ENCODE data around the gene PRPF19.

Gene PRPF19

DNA sequence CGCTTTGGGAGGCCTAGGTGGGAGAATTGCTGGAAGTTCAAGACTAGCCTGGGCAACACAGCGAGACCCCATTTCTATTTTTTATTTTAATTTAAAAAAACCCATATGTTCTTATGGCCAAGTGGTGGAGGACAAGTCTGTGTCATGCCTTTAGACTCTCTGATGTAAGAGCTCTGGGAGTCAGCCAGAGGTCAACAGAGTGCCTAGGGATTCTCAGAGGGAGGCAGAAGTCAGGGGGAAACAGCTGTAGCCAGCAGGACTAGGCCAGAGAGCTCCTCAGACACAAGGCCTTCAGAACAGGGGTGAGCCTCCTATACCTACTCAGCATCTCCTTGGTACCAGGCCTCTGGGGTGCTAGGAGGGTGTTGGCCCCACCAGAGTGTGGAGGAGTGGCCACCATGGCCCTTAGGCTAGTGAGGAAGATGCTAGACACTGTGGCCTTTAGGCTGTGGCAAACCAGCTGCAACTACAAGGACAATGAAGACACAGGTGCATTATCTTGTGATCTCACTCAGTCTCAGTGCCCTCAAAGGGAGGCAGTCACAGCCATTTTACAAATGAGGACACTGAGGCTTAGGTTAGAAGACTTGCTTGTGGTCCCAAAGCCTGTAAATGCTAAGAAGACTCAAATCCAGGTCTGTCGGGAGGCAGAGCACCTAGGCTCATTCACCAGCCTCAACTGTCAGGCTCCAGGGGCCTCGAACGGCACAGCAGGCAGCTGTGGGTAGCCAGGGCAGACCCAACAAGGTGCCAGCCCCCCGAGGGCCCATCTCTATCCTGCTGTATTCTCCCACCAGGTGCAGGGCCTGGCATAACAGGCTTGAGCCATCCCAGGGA is 34.0 kb downstream of the PRPF19 start:
- peak in 2 of 3 donors; percentile 12 to 31 for DNase-seq

DNA sequence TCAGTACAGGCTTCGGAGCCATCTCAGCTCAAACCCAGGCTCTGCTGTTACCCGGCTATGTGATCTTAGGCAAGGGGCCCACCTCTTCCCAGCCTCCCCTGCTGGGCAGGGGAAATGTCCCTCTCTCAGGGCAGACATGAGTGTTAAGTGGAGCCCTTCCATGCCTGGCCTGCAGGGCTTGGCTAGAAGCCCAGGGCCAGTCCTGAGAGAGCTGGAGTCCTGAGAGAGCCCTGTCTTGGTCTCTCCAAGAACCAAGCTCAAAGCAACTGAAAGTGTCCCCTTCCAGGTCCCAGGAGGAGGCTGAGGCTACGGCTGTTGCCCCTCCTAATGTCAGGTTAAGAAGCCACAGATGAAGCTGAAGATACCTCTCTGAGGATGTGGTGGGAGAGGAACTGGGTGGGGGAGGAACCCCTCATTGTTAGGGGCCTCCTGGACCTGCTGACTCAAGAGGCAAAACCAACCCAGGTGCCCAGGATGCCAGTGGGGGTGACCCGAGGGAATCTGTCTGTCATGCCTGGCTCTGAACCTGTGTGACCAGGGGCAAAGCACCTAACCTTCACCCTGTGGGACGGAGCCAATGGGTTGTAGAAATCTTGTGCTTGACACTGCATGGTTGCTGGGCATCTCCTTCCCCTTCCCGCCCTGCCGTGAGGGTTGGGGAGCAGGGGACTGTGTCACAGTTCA is 34.9 kb downstream of the PRPF19 start:
- no peak for DNase-seq

DNA sequence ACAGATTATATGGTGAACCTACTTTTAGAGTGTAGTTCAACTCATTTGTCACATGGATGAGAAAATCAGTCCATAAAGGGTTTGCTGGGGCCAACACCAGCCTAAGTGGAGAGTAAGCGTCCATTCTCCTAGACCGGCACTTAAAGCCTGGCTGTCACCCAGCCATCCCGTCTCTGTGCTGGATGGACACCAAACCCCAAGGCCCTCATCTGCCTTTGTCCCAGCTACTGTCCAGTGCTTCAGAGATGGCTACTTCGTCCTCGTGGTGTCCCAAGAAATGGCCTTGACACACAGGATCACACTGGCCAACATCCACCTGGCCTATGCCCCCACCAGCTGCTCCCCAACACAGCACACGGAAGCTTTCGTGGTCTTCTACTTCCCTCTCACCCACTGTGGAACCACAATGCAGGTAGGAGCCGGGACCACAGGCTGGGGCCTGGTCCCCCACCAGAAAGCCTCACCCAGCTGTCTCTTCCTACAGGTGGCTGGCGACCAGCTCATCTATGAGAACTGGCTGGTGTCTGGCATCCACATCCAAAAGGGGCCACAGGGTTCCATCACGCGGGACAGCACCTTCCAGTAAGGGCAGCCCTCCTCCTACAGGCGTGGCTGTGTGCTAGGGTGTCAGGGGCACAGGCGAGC is 35.5 kb downstream of the PRPF19 start:
- DNase-seq, result no peak

DNA sequence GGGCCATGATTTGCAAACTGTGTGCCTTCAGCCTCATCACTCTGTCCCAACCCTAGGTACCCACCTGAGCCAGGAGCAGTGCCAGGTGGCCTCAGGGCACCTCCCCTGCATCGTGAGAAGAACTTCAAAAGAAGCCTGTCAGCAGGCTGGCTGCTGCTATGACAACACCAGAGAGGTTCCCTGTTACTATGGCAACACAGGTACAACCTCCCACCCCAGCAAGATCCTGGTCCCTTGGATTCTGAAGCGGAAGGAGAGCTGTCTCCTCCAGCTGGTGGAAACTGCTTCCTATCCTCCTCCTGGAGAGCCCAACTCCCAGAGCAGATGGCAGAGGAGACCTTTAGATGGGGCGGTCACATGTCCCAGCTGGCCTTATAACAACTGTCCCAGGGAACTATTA is 36.1 kb downstream of the PRPF19 start:
- DNase-seq, result no peak

DNA sequence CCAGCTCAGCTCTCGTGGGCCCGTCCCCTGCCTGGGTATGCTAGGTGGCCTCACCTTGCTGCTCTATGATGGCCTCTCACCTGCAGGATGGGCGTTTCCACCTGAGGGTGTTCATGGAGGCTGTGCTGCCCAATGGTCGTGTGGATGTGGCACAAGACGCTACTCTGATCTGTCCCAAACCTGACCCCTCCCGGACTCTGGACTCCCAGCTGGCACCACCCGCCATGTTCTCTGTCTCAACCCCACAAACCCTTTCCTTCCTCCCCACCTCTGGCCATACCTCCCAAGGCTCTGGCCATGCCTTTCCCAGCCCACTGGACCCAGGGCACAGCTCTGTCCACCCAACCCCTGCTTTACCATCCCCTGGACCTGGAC is 36.9 kb downstream of the PRPF19 start:
- no peak for DNase-seq

DNA sequence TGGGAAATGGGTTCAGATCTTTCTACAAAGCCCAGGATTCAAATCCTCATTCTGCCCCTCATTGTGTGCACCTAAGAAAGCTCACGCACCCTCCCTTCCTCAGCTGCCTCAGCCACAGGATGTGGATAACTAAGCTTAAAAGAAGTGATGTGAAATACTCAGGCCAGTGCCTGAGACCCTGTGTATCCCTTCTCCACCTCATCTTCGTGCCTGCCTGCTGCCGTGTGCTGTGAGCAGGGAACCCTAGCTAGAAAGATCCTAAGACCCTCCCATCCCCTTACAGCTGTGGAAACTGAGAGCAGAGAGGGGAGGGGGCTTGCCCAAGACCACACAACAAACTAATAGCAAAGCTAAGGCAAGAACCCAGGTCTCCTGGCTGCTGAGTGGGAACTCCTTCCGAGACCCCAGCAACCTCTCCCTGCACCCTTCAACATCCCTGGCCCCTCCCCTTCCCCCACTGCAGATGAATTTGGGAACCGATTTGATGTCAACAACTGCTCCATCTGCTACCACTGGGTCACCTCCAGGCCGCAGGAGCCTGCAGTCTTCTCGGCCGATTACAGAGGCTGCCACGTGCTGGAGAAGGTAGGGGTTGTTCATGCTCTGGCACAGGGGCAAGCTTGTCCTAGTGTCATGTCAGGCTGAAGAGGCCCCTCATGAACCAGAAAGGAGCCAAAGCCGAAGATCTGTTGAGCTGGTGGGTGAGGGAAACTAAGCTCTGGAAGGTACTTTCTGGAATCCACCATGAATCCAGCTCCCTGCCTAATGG is 37.5 kb downstream of the PRPF19 start:
- no peak for DNase-seq

DNA sequence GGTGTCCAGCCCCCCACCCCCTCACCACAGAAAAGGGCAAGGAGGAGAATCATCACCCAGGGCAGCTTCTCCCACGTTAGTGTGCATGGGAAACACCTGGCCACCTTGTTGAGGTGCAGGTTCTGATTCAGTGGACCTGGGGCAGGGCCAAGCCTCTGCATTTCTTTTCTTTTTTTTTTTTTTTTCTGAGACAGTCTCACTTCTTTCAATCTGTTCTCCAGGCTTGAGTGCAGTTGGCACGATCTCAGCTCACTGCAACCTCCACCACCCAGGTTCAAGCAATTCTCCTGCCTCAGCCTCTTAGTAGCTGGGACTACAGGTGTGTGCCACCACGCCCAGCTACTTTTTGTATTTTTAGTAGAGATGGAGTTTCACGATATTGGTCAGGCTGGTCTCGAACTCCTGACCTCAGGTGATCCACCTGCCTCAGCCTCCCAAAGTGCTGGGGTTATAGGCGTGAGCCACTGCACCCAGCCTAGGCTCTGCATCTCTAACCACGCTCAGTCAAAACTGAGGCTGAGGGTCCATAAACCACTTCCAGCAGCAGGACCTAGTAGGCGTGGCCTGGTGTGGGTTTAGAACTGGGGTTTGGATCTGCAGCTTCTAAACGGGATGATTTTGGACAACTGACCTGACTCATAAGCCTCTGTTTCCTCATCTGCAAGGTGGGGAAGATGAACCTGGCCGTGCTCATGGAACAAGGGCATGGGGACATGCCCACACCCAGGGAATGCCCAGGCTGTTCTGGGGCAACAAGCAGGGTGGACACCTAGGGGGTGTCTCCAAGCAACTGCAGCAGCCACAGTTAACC is 38.3 kb downstream of the PRPF19 start:
- DNase-seq, result no peak

DNA sequence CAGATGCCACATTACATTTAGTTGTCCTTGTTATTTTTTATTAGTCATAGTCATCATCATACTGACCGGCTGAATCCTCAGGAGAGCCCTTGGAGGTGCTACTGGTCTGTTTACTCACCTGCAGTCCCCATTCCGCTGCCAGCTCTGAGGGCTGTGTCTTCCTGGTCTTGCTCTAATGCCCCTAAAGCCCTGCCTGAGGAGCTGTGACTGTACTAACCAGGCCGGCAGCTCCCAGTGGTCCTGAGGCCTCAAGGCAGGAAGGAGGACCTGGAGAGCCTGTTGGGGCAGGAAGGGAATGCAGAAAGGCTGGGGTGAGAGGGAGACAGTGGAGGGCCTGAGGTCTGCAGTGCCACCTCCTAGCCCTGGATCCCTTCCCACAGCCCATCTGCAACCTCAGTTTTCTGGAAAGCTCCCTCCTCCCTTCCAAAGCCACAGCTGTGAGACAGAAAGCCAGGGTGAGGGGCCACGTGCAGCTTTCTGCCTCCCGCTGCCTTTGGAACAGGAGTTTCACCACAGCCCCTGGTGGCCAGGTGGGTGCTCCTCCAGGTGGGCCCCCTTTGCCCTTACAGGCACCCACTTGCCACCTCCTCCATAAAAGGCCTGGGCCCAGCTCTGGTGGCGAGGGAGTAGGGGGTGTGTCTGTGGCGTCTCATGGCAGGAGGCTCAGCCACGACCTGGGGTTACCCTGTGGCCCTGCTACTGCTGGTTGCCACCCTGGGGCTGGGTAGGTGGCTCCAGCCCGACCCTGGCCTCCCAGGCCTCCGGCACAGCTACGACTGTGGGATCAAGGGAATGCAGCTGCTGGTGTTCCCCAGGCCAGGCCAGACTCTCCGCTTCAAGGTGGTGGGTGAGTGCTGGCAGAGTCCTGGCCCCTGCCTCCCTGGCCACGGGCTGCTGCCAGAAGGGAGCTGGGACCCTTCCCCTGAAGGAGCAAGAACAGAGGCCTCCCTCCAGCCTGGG is 39.2 kb downstream of the PRPF19 start, which contains the start of gene ZP1:
TSS of gene ZP1 (plus strand) at position 632 of the 960 bp plus-strand sequence. CDS start at position 652, 20 bp downstream.
- no peak for DNase-seq

DNA sequence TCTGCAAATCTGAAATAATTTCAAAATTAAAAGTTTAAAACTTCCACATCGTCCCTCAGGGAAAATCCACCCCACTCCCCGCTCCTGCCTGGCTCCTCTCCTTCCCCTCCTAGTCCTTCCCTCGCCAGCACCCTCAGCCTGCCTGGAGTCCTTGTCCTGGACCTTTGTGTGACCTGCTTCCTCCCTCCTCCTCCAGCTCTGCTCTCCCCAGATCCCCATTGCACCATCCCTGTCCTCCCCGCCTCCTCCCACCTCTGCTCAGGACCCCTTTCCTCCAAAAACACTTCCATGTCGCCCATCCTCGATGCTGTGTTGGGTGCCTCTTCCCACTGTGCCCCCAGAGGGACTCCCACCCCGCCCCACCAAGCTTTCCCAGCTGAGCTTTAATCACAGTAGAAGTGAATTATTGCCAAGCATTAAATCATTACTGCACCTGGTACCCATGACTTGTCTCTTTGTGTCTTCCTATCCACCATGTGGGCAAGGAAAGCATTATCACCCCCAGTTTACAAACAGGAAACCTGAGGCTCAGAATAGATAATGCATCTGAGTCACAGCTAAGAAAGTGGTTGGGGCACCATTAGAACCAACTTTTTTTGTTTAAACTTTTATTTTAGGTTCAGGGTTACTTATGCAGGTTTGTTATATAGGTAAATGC is 41.4 kb downstream of the PRPF19 start:
- no peak for DNase-seq

DNA sequence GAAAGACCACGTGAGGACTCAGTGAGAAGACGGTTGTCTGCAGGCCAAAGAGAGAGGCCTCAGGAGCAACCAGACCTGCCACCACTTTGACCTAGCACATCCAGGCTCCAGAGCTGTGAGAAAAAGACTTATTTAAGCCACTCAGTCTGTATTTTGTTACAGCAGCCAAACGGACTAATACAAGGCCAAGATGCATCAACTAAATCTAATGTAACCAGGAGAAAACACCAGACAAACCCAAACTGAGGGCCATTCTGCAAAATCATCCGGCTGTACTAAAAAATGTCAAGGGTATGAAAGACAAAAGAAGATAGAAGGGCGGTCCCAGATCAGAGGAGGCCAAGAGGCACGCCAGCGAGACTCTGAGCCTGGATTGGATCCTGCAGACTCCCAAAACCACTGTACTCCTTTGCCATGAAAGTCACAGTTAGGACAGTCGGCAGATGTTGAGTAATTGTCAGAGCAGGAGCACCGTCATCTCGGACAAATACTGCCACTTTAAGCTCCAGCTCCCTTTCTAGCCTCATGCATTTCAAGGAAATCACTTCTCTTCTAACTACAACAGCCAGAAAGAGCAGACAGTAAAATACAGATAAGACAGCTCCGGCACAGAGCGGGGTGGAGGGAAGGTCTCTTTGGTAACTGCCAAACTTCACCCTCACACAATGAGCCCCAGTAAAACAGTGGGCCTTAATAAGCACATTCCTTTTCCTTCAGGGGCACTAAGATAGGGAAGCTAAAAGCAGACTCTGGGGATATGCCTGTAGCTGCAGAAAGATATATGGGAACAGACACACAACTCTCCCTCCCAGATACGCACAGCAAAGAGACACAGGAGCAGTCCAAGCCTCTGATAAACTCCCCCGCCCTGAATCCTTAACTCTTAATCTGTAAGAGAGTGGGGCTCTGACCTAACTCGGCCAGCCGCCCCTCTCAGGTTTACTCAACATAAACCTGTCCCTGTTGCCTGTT is 42.5 kb downstream of the PRPF19 start:
- DNase-seq, result no peak

DNA sequence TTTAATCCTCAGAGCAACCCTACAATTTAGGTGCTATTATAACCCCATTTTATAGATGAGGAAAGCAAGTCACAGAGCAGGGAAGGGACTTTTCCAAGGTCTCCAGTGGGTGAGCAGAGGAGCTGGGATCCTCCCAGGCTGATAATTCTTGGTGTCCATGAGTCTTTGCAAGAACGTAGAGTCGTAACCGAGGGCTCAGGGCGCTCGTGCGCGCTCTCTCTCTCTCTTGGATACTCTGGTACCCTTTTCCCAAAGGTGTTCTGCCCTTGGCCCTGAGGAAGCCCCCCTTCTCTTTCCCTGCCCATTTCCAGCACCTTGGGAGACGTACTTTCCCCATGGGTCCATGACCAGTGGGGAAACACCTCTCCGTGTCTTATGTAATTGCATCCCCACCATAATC is 44.2 kb downstream of the PRPF19 start:
- no peak for DNase-seq

DNA sequence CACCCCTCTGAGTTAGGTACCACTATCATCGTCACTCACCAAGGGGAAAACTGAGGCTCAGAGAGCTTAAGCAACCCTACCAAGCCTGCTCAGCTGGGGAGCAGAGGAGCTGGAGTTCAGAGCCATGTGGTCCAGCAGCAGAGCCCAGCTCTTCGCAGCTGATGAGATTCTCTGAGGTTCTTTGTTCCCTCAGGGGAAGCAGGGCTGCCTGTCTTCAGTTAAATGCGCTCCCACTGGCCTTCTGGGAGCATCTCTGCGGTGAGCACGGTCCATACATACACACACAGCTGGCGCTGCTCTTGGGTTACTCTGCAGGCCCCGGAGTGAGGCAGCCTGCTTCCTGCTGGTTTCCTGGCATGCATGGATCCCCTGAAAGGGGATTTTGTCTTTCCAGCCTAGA is 45.4 kb downstream of the PRPF19 start:
- no peak for DNase-seq

DNA sequence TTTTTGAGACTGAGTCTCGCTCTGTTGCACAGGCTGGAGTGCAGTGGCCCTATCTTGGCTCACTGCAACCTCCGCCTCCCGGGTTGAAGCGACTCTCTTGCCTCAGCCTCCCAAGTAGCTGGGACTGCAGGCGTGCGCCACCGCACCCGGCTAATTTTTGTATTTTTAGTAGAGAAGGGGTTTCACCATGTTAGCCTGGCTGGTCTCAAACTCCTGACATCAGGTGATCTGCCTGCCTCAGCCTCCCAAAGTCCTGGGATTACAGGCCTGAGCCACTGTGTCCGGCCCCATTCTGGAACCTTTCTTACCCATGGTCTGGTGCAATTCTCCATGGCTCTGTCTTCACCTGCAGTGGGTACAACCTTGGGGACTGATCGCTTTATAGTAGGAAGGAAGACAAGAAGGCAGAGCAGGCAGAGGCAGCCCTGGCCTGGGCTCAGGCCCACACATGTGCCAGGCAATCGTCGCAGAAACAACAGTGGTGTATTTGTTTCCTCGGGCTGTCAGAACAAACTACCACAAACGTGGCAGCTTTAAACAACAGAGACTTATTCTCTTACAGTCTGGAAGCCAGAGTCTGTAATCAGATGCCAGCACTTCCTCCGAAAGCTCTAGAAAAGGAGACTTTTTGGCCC is 46.7 kb downstream of the PRPF19 start:
- no peak for DNase-seq

DNA sequence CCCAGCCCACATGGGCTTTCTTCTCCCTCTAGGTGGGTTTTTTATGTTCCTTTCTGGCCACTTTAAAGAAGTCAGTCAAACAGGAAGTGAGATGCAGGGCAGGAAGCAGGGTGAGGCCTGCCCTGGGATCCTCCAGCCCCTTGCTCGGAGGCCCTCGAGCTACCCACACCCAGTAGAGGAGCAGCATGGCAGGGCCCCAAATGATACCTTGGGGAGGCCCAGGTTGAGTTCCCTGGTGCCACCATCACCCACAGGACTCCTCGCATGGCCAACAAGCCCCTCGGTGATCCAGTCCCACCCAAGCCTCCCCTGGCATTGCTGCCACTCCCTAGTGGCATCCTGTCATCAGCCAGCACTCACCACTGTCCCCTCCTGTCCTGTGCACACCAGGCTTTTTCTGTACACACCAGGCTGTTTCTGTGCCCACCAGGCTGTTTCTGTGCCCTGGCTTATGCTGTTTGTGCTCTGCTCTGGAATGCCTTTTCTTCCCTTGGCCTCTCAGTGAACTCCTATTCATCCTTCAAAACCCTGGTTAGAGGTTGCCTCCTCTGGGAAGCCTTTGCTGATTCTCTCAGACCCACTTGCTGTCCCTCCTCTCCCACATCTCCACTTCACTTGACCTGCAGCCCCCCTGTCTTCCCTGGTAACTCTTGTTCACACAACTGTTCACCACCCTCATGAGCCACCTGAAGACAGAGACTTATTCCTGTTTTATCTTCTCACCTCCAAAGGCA is 47.5 kb downstream of the PRPF19 start:
- no peak for DNase-seq

DNA sequence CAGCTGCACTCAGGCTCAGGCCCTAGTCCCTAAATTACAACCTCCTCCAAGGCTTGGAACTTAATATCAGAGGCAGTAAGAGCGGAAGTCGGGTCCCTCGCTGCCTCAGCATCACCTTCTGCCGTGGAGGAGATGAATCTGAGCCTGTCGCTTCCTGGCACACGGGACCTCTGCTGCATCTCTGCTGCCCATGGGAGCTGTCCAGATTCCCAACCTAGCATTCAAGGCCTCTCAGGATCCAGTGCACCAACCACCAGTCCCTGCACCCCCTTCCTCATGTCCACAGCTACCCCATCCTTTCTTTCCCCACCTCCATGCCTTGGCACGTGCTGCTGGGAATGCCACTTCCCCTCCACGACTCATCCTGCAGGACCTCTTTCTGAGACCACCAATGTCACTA is 48.1 kb downstream of the PRPF19 start:
- no peak for DNase-seq

DNA sequence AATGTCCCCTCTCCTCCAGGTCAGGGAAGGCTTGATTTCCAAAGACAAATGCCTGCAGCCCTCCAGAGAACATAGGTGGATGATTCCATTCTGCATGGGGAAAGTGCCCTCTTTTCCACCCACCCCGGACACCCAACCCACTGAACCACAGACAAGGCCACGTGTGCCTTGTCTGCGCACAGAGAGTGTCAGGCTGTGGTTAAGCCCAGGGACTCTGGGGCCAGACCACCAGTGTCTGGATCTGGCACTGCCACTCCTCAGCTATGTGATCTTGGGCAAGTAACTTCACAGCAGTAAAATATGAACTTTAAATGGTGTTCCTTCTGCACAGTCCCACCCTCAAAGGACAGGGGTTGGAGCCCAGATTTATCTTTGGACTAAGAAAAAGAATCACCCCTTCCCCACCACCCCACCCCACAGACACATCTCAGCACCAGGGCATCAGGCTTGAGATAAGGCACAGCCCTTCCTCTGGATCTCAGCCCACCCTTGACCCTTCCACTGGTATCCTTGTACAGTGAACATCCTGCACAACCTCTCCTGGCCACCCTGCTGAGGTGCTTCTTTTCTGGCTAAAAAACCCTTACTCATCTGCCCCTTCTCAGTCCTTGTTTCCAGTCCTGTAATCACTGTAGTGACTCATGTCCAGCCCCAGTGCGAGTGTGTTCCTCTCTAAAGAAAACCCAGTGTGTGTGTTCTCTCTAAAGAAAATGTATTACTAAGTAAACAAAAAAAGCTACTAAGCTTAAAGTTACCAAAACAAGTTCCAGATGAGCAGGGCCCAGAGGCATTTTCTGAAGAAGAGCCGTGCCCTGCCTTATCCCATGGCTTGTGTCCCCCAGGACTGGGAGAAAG is 48.8 kb downstream of the PRPF19 start:
- peak; percentile 51 to 65 (median 53) for DNase-seq

All from suppressor macrophage treated with lipopolysaccharide for 1 hour (primary cell).